DOHH2 (cell line): ENCODE results near the gene DCDC2C.

Experiments used
- H3F3A ChIP-seq: fragments of 200-600 bp; sonication (generic), shearing (Covaris generic); 2 replicates; pipeline ENCODE4 v1.6.0; 2016; ENCODE audit warnings: antibody characterized with exemption, mild to moderate bottlenecking; ENCODE audit not compliant: control insufficient read depth, insufficient read depth
- H3K27ac ChIP-seq: fragments of 200-600 bp; sonication (generic); 2 replicates; pipeline ENCODE4 v1.5.1; 2014; ENCODE audit warnings: low read depth, mild to moderate bottlenecking, low read length, moderate library complexity
- H3K27me3 ChIP-seq: fragments of 200-600 bp; sonication (generic); 2 replicates; pipeline ENCODE4 v1.6.1; 2014; ENCODE audit warnings: mild to moderate bottlenecking, low read length, mixed read lengths; ENCODE audit not compliant: control insufficient read depth
- H3K36me3 ChIP-seq: fragments of 200-600 bp; sonication (generic); 2 replicates; pipeline ENCODE4 v1.6.1; 2014; ENCODE audit warnings: mild to moderate bottlenecking, low read length, moderate library complexity, mixed read lengths; ENCODE audit not compliant: control insufficient read depth
- H3K4me1 ChIP-seq: fragments of 200-600 bp; sonication (generic); 2 replicates; pipeline ENCODE4 v1.6.1; 2014; ENCODE audit warnings: mild to moderate bottlenecking, low read length, mixed read lengths; ENCODE audit not compliant: control insufficient read depth
- H3K4me2 ChIP-seq: fragments of 200-600 bp; sonication (generic); 2 replicates; pipeline ENCODE4 v1.6.0; 2014; ENCODE audit warnings: mild to moderate bottlenecking, low read length, moderate library complexity
- H3K4me3 ChIP-seq: fragments of 200-600 bp; sonication (generic); 2 replicates; pipeline ENCODE4 v1.5.1; 2014; ENCODE audit warnings: mild to moderate bottlenecking, low read length, mixed read lengths
- H3K79me2 ChIP-seq: fragments of 200-600 bp; sonication (generic); 2 replicates; pipeline ENCODE4 v1.6.1; 2014; ENCODE audit warnings: mild to moderate bottlenecking, low read length, mixed read lengths; ENCODE audit not compliant: control insufficient read depth
- H3K9me2 ChIP-seq: fragments of 200-600 bp; sonication (generic); replicated peaks from 2 replicates; pipeline ENCODE4 v1.6.1; 2014; ENCODE audit warnings: mild to moderate bottlenecking, low read length, mixed read lengths; ENCODE audit not compliant: control insufficient read depth
- H3K9me3 ChIP-seq: fragments of 200-600 bp; sonication (generic); 2 replicates; pipeline ENCODE4 v1.6.1; 2014; ENCODE audit warnings: antibody characterized with exemption, low read length, mixed read lengths; ENCODE audit not compliant: control insufficient read depth, insufficient read depth
- H4K20me1 ChIP-seq: fragments of 200-600 bp; sonication (generic); 2 replicates; pipeline ENCODE4 v1.6.0; 2014; ENCODE audit warnings: low read depth, mild to moderate bottlenecking, antibody characterized with exemption, low read length, moderate library complexity; ENCODE audit not compliant: control insufficient read depth, insufficient read depth
- CTCF ChIP-seq: fragments of 200-600 bp; sonication (generic); IDR thresholded peaks from one replicate; pipeline ENCODE4 v1.5.1; 2014; ENCODE audit warnings: antibody characterized with exemption, mild to moderate bottlenecking, low read depth, low read length; ENCODE audit not compliant: poor library complexity, severe bottlenecking
- EZH2phosphoT487 ChIP-seq: fragments of 200-600 bp; sonication (generic); IDR thresholded peaks from 2 replicates; pipeline ENCODE4 v1.6.1; 2017; ENCODE audit warnings: borderline replicate concordance, mild to moderate bottlenecking, antibody characterized with exemption, low read length, moderate library complexity, mixed read lengths

DCDC2C gene

GRCh38 chr2:3857576-3857975 is 154.2 kb downstream of the DCDC2C start:
- Histone ChIP-seq H3K9me3 (no peaks in the 10 kb centered on the region), H3K4me2 (no peak overlapping the region), H3F3A (no peaks in the 10 kb centered on the region), H3K79me2 (no peaks in the 10 kb centered on the region), H4K20me1 (no peaks in the 10 kb centered on the region), H3K27ac (no peak overlapping the region), H3K4me1 (no peaks in the 10 kb centered on the region), H3K27me3 (no peaks in the 10 kb centered on the region), H3K36me3 (no peaks in the 10 kb centered on the region), H3K9me2 (no peaks in the 10 kb centered on the region), H3K4me3 (no peak overlapping the region)
- no peak for TF ChIP-seq CTCF
- TF ChIP-seq EZH2phosphoT487, result no peak

GRCh38 chr2:3864943-3865865 is 161.8 kb downstream of the DCDC2C start:
- H3K9me3 ChIP-seq, result no peaks in the 10 kb centered on the region
- H3K4me3 ChIP-seq, result no peak overlapping the region
- H3K4me2 ChIP-seq, result no peak overlapping the region
- H3K9me2 ChIP-seq, result no peaks in the 10 kb centered on the region
- H3K79me2 ChIP-seq, result no peaks in the 10 kb centered on the region
- H3K4me1 ChIP-seq, result no peaks in the 10 kb centered on the region
- H3K27me3 ChIP-seq, result no peaks in the 10 kb centered on the region
- H3K36me3 ChIP-seq, result no peaks in the 10 kb centered on the region
- TF ChIP-seq EZH2phosphoT487 (no peak), CTCF (no peak)
- no peaks in the 10 kb centered on the region for H4K20me1 ChIP-seq
- no peaks in the 10 kb centered on the region for H3F3A ChIP-seq
- H3K27ac ChIP-seq, result no peak overlapping the region

GRCh38 chr2:3867469-3867868 is 164.1 kb downstream of the DCDC2C start:
- Histone ChIP-seq H4K20me1 (no peaks in the 10 kb centered on the region), H3K79me2 (no peaks in the 10 kb centered on the region), H3K9me2 (no peaks in the 10 kb centered on the region), H3K27me3 (no peaks in the 10 kb centered on the region), H3K4me3 (no peak overlapping the region), H3F3A (no peaks in the 10 kb centered on the region), H3K4me2 (no peak overlapping the region), H3K4me1 (no peaks in the 10 kb centered on the region), H3K27ac (no peak overlapping the region), H3K36me3 (no peaks in the 10 kb centered on the region), H3K9me3 (no peaks in the 10 kb centered on the region)
- TF ChIP-seq CTCF (no peak), EZH2phosphoT487 (no peak)
